Limb (tissue), 2 donors: ENCODE measurements around the gene KRT16.
"Not testable (repeated sequence)": the region's sequence is repeated elsewhere in the genome, so short reads cannot be mapped to it uniquely, and the experiment has no call there.

ENCODE experiments used
- DNase-seq, 2 donors: peaks; one replicate each; pipeline ENCODE4 v3.0.0-alpha.2; 2016; ENCODE audit errors: extremely low spot score in 2 of 2

The KRT16 gene

GRCh38 chr17:41647940-41648410, 35.4 kb upstream of the KRT16 start:
- DNase-seq: peak; percentile 68 to 93

GRCh38 chr17:41647038-41647813, 34.7 kb upstream of the KRT16 start:
- no peak for DNase-seq

GRCh38 chr17:41642252-41643156, 29.9 kb upstream of the KRT16 start:
- no peak for DNase-seq

GRCh38 chr17:41640596-41640995, 28.0 kb upstream of the KRT16 start:
- not testable (repeated sequence) for DNase-seq

GRCh38 chr17:41639492-41640473, 27.2 kb upstream of the KRT16 start:
- DNase-seq: no peak

- no peak for DNase-seq
Observed at GRCh38 chr17:41638941-41639340, 26.4 kb upstream of the KRT16 start.

- DNase-seq: no peak
Observed at GRCh38 chr17:41638194-41638593, 25.6 kb upstream of the KRT16 start.

- DNase-seq: no peak
Observed at GRCh38 chr17:41636652-41637051, 24.1 kb upstream of the KRT16 start.

GRCh38 chr17:41635121-41636097, 22.8 kb upstream of the KRT16 start:
- peak; percentile 60 to 82 for DNase-seq

- no peak for DNase-seq
Observed at GRCh38 chr17:41634639-41635038, 22.1 kb upstream of the KRT16 start.

- no peak for DNase-seq
Observed at GRCh38 chr17:41633556-41634199, 21.1 kb upstream of the KRT16 start.

- DNase-seq: no peak
Observed at GRCh38 chr17:41632482-41633105, 20.0 kb upstream of the KRT16 start.

GRCh38 chr17:41631898-41632285, 19.3 kb upstream of the KRT16 start:
- DNase-seq: no peak

GRCh38 chr17:41631025-41631897, 18.7 kb upstream of the KRT16 start:
- no peak for DNase-seq

- DNase-seq: no peak
Observed at GRCh38 chr17:41629826-41630670, 17.5 kb upstream of the KRT16 start.

- DNase-seq: no peak
Observed at GRCh38 chr17:41629316-41629715, 16.7 kb upstream of the KRT16 start.

GRCh38 chr17:41628621-41629255, 16.2 kb upstream of the KRT16 start:
- peak in 1 of 2 donors; percentile 17 for DNase-seq
